Fibroblast of lung (primary cell): Measurements from ENCODE around the gene KCTD8. TPM values are rescaled to one million over a fixed set of nuclear protein-coding genes. Genes with fewer than 3 reads are reported as not detected.
A peak's percentile ranks its signal among the peaks of the same experiment; 100 is the strongest.

Experiments used
- DNase-seq, 2 donors: peaks; one replicate each; pipeline versions ENCODE4 v3.0.0 to v3.0.0-alpha.2; 2010; ENCODE audit warnings: low read depth in 2 of 2
- H2AFZ ChIP-seq: 2 replicates; pipeline ENCODE4 v1.5.1; 2012; ENCODE audit warnings: low read length, control low read depth, inconsistent platforms
- H3K27ac ChIP-seq: 2 replicates; pipeline ENCODE4 v1.5.1; 2011; ENCODE audit warnings: low read length, control low read depth; ENCODE audit not compliant: insufficient read depth
- H3K27me3 ChIP-seq: 2 replicates; pipeline ENCODE4 v1.5.1; 2011; ENCODE audit warnings: mild to moderate bottlenecking, low read length; ENCODE audit not compliant: control insufficient read depth, insufficient read depth
- H3K36me3 ChIP-seq: 2 replicates; pipeline ENCODE4 v1.5.1; 2011; ENCODE audit warnings: low read length; ENCODE audit not compliant: control insufficient read depth, insufficient read depth
- H3K4me1 ChIP-seq: 2 replicates; pipeline ENCODE4 v1.5.1; 2011; ENCODE audit warnings: low read length; ENCODE audit not compliant: control insufficient read depth, insufficient read depth; ENCODE audit errors: extremely low read depth
- H3K4me2 ChIP-seq: 2 replicates; pipeline ENCODE4 v1.5.1; 2011; ENCODE audit warnings: low read length, control low read depth; ENCODE audit not compliant: insufficient read depth; ENCODE audit errors: extremely low read depth
- H3K4me3 ChIP-seq, 4 experiments: fragments of 200-600 bp in 1 of 4; sonication (generic) in 1 of 4; replicated peaks in 1 of 4; 2 replicates each; pipeline ENCODE4 v1.5.1; 2011 to 2016; ENCODE audit warnings: low read length in 4 of 4, low read depth in 3 of 4, mild to moderate bottlenecking in 3 of 4, control low read depth in 2 of 4, inconsistent platforms in 1 of 4, mixed read lengths in 1 of 4; ENCODE audit not compliant: insufficient read depth in 1 of 4; ENCODE audit errors: control extremely low read depth in 1 of 4
- H3K79me2 ChIP-seq: 2 replicates; pipeline ENCODE4 v1.5.1; 2012; ENCODE audit warnings: mild to moderate bottlenecking, low read length, inconsistent platforms; ENCODE audit not compliant: control insufficient read depth, insufficient read depth
- H3K9ac ChIP-seq: 2 replicates; pipeline ENCODE4 v1.5.1; 2011; ENCODE audit warnings: mild to moderate bottlenecking, low read length, control low read depth; ENCODE audit not compliant: insufficient read depth
- H3K9me3 ChIP-seq: 2 replicates; pipeline ENCODE4 v1.5.1; 2012; ENCODE audit warnings: low read depth, low read length; ENCODE audit not compliant: control insufficient read depth, insufficient read depth
- H4K20me1 ChIP-seq: 2 replicates; pipeline ENCODE4 v1.5.1; 2011; ENCODE audit warnings: low read length; ENCODE audit not compliant: control insufficient read depth, insufficient read depth; ENCODE audit errors: extremely low read depth
- CTCF ChIP-seq, 2 donors: IDR thresholded peaks in 1 of 2; conservative IDR thresholded peaks in 1 of 2; 1 replicate in 1 of 2; 2 replicates in 1 of 2; pipeline ENCODE4 v1.5.1; 2011 to 2012; ENCODE audit warnings: low read length in 2 of 2, control low read depth in 1 of 2, inconsistent platforms in 1 of 2, low read depth in 1 of 2, mild to moderate bottlenecking in 1 of 2
- EZH2 ChIP-seq: IDR thresholded peaks from 2 replicates; pipeline ENCODE4 v1.5.1; 2012; ENCODE audit warnings: low read length, control low read depth, mild to moderate bottlenecking; ENCODE audit errors: missing control alignments
- polyA plus RNA-seq, 2 donors: library from polyadenylated mRNA; depleted of rRNA in 1 of 2; stranded (reverse) in 1 of 2; unstranded in 1 of 2; fragments of >200 nt; gene quantifications; 2 replicates each; pipeline ENCODE4 v1.2.1, GENCODE V29; 2011 to 2012; ENCODE audit warnings: missing spikeins in 1 of 2
- total RNA-seq: library from RNA; depleted of rRNA; stranded (reverse); fragments of >200 nt; gene quantifications from 2 replicates; pipeline ENCODE4 v1.2.1, GENCODE V29; 2014

Gene KCTD8
- total and polyA plus RNA-seq, 2 donors (not counting 1 experiment from before 2014, with no cell fraction given): under 0.01 to 0.09 TPM

- peak; percentile 72 for DNase-seq
- TF ChIP-seq CTCF (conservative IDR thresholded peaks at IDR 0.05 in 1 of 2, IDR thresholded peaks at IDR 0.05 in 1 of 2; ENCODE audit: low read depth in 1 of 2, low read length in 2 of 2): no peak
- TF ChIP-seq EZH2: no peak
- H3K4me3 ChIP-seq: no peak overlapping the region
- H3K4me1 ChIP-seq: no peaks in the 10 kb centered on the region
- no peaks in the 10 kb centered on the region for H3K79me2 ChIP-seq
- no peaks in the 10 kb centered on the region for H3K36me3 ChIP-seq
- no peak overlapping the region for H3K27ac ChIP-seq
- no peak overlapping the region for H3K9ac ChIP-seq
- no peaks in the 10 kb centered on the region for H3K27me3 ChIP-seq
- no peaks in the 10 kb centered on the region for H4K20me1 ChIP-seq
- H3K4me2 ChIP-seq: no peak overlapping the region
- no peaks in the 10 kb centered on the region for H3K9me3 ChIP-seq
- H2AFZ ChIP-seq: no peak overlapping the region
Observed at GRCh38 chr4:44157611-44158277, 290.9 kb downstream of the KCTD8 start.

GRCh38 chr4:44150091-44150576 lies 298.5 kb downstream of the KCTD8 start:
- peak; percentile 22 to 80 for DNase-seq
- no peaks in the 10 kb centered on the region for H3K4me1 ChIP-seq
- H3K27ac ChIP-seq: no peak overlapping the region
- TF ChIP-seq CTCF (conservative IDR thresholded peaks at IDR 0.05 in 1 of 2, IDR thresholded peaks at IDR 0.05 in 1 of 2; ENCODE audit: low read depth in 1 of 2, low read length in 2 of 2) (no peak), EZH2 (no peak)
- no peak overlapping the region for H3K4me2 ChIP-seq
- no peaks in the 10 kb centered on the region for H3K79me2 ChIP-seq
- no peaks in the 10 kb centered on the region for H3K36me3 ChIP-seq
- no peaks in the 10 kb centered on the region for H4K20me1 ChIP-seq
- no peak overlapping the region for H3K4me3 ChIP-seq
- no peak overlapping the region for H2AFZ ChIP-seq
- H3K9me3 ChIP-seq: no peaks in the 10 kb centered on the region
- no peaks in the 10 kb centered on the region for H3K27me3 ChIP-seq
- H3K9ac ChIP-seq: no peak overlapping the region

- Histone ChIP-seq H3K9ac (no peak overlapping the region), H3K79me2 (no peaks in the 10 kb centered on the region), H3K27me3 (no peaks in the 10 kb centered on the region), H3K4me3 (no peak overlapping the region), H3K4me1 (no peaks in the 10 kb centered on the region), H3K9me3 (no peaks in the 10 kb centered on the region), H4K20me1 (no peaks in the 10 kb centered on the region), H3K27ac (no peak overlapping the region), H3K36me3 (no peaks in the 10 kb centered on the region), H3K4me2 (no peak overlapping the region), H2AFZ (no peak overlapping the region)
- TF ChIP-seq EZH2 (no peak), CTCF (conservative IDR thresholded peaks at IDR 0.05 in 1 of 2, IDR thresholded peaks at IDR 0.05 in 1 of 2; ENCODE audit: low read depth in 1 of 2, low read length in 2 of 2) (no peak)
- no peak for DNase-seq
Observed at GRCh38 chr4:44149282-44149681, 299.3 kb downstream of the KCTD8 start.
